SJSA1 (cell line): ENCODE measurements around the gene RNF31. TPM values are rescaled to one million over a fixed set of nuclear protein-coding genes. Genes with fewer than 3 reads are reported as not detected.

ENCODE experiments used
- DNase-seq, 2 experiments: peaks; one replicate each; pipeline ENCODE4 v3.0.0-alpha.2; 2015 to 2020; ENCODE audit warnings: low spot score in 2 of 2, low read depth in 1 of 2
- H3K27ac ChIP-seq: fragments of 250-450 bp; sonication (Bioruptor Pico); 2 replicates; pipeline ENCODE4 v1.5.1; 2020; ENCODE audit warnings: mild to moderate bottlenecking, moderate library complexity
- H3K27me3 ChIP-seq: fragments of 250-450 bp; sonication (Bioruptor Pico); replicated peaks from 2 replicates; pipeline ENCODE4 v1.5.1; 2020; ENCODE audit warnings: mild to moderate bottlenecking, moderate library complexity
- H3K36me3 ChIP-seq: fragments of 250-450 bp; sonication (Bioruptor Pico); 2 replicates; pipeline ENCODE4 v1.5.1; 2020; ENCODE audit warnings: mild to moderate bottlenecking
- H3K4me1 ChIP-seq: fragments of 250-450 bp; sonication (Bioruptor Pico); replicated peaks from 2 replicates; pipeline ENCODE4 v1.6.1; 2021; ENCODE audit warnings: mild to moderate bottlenecking
- H3K4me3 ChIP-seq: fragments of 250-450 bp; sonication (Bioruptor Pico); 2 replicates; pipeline ENCODE4 v1.5.1; 2020; ENCODE audit warnings: mild to moderate bottlenecking
- H3K9me3 ChIP-seq: fragments of 250-450 bp; sonication (Bioruptor Pico); replicated peaks from 2 replicates; pipeline ENCODE4 v1.5.1; 2020; ENCODE audit warnings: mild to moderate bottlenecking
- total RNA-seq: library from RNA; depleted of rRNA; stranded (reverse); fragments of >200 nt; shearing (Covaris generic); gene quantifications from 2 replicates; pipeline ENCODE4 v1.2.3, GENCODE V29; 2014; rRNA removed

Gene RNF31
- total RNA-seq, 1 experiment from 2014 or later = 40.3 TPM

DNA sequence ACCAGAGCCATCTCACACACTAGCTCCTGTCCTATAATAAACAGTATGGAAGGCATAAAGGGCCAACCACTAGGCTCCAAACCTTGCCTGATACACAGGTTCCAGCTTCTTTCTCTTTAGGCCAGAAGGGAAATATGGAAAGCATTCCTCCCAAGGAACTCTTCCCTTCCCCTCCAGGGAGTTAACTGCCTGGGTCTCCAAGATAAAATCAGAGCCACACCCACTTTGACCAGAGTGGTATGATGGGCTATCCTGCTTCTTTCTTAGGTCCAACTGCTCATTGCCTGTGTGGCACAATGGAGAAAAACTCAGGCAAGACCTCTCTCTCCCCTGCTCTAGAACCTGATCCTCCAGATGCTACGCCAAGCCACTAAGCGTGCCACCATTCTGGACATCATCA, 60.3 kb downstream of the RNF31 start:
- Histone ChIP-seq H3K4me3 (no peak overlapping the region), H3K36me3 (peaks cover 54% of the 10 kb centered on the region), H3K27me3 (no peaks in the 10 kb centered on the region), H3K9me3 (no peaks in the 10 kb centered on the region), H3K4me1 (peaks cover 4% of the 10 kb centered on the region; the same call in 1 of the 2 replicates), H3K27ac (no peak overlapping the region)
- no peak for DNase-seq

Other genes starting within 250 kb of the RNF31 start
- 42.8 and 58.2 TPM in 2 replicates for gene DHRS4, start 193.7 kb upstream of the RNF31 start, total RNA-seq
- gene DHRS4L2, start 158.6 kb upstream of the RNF31 start, total RNA-seq = 4.9 and 15.1 TPM in 2 replicates
- gene CARMIL3, start 95.5 kb upstream of the RNF31 start, total RNA-seq = not detected in 2 replicates
- gene CPNE6, start 75.9 kb upstream of the RNF31 start, total RNA-seq = not detected in 2 replicates
- gene PCK2, start 53.2 kb upstream of the RNF31 start, total RNA-seq = 4.8 and 5.3 TPM in 2 replicates
- gene DCAF11, start 32.7 kb upstream of the RNF31 start, total RNA-seq = 43.1 and 44.0 TPM in 2 replicates
- 1.4 TPM in 1 of 2 replicates, not detected in the other for gene NRL, start 32.5 kb upstream of the RNF31 start, total RNA-seq
- 1.8 TPM in 1 of 2 replicates, not detected in the other for gene FITM1, start 16.8 kb upstream of the RNF31 start, total RNA-seq
- 168 and 199 TPM in 2 replicates for gene PSME1, start 11.3 kb upstream of the RNF31 start, total RNA-seq
- 11.1 and 24.5 TPM in 2 replicates for gene EMC9, start 5.9 kb upstream of the RNF31 start, total RNA-seq
- 161 and 167 TPM in 2 replicates for gene PSME2, start 888 bp upstream of the RNF31 start, total RNA-seq
- 21.8 and 24.3 TPM in 2 replicates for gene IRF9, start 13.8 kb downstream of the RNF31 start, total RNA-seq
- 0.47 and 6.8 TPM in 2 replicates for gene REC8, start 24.6 kb downstream of the RNF31 start, total RNA-seq
- 25.1 and 27.6 TPM in 2 replicates for gene IPO4, start 41.3 kb downstream of the RNF31 start, total RNA-seq
- 60.3 and 60.5 TPM in 2 replicates for gene TM9SF1, start 47.9 kb downstream of the RNF31 start, total RNA-seq
- not detected in 2 replicates for gene TSSK4, start 58.2 kb downstream of the RNF31 start, total RNA-seq
- gene CHMP4A, start 66.0 kb downstream of the RNF31 start, total RNA-seq = 23.0 and 29.9 TPM in 2 replicates
- 13.6 and 30.8 TPM in 2 replicates for gene MDP1, start 68.6 kb downstream of the RNF31 start, total RNA-seq
- gene NEDD8, start 84.9 kb downstream of the RNF31 start, total RNA-seq = 234 and 316 TPM in 2 replicates
- gene GMPR2, start 85.4 kb downstream of the RNF31 start, total RNA-seq = 46.1 and 64.8 TPM in 2 replicates
- gene TINF2, start 95.1 kb downstream of the RNF31 start, total RNA-seq = 31.1 and 53.0 TPM in 2 replicates
- 0.76 TPM in 1 of 2 replicates, not detected in the other for gene TGM1, start 115.7 kb downstream of the RNF31 start, total RNA-seq
- 18.0 and 30.4 TPM in 2 replicates for gene RABGGTA, start 124.1 kb downstream of the RNF31 start, total RNA-seq
- 5.4 and 20.5 TPM in 2 replicates for gene DHRS1, start 152.3 kb downstream of the RNF31 start, total RNA-seq
- 15.3 and 16.2 TPM in 2 replicates for gene NOP9, start 152.4 kb downstream of the RNF31 start, total RNA-seq
- not detected in 2 replicates for gene CIDEB, start 160.5 kb downstream of the RNF31 start, total RNA-seq
- gene LTB4R2, start 162.6 kb downstream of the RNF31 start, total RNA-seq = 3.1 and 10.1 TPM in 2 replicates
- 0.81 and 2.1 TPM in 2 replicates for gene LTB4R, start 164.0 kb downstream of the RNF31 start, total RNA-seq
- not detected in 2 replicates for gene ADCY4, start 187.6 kb downstream of the RNF31 start, total RNA-seq
- gene RIPK3, start 192.5 kb downstream of the RNF31 start, total RNA-seq = not detected in 2 replicates
- 14.6 and 23.6 TPM in 2 replicates for gene NFATC4, start 220.7 kb downstream of the RNF31 start, total RNA-seq